ENCODE results near the gene FGF12.
A peak's percentile ranks its signal among the peaks of the same experiment; 100 is the strongest.
"Not testable (repeated sequence)": the region's sequence is repeated elsewhere in the genome, so short reads cannot be mapped to it uniquely, and the experiment has no call there.

FGF12 gene

DNA sequence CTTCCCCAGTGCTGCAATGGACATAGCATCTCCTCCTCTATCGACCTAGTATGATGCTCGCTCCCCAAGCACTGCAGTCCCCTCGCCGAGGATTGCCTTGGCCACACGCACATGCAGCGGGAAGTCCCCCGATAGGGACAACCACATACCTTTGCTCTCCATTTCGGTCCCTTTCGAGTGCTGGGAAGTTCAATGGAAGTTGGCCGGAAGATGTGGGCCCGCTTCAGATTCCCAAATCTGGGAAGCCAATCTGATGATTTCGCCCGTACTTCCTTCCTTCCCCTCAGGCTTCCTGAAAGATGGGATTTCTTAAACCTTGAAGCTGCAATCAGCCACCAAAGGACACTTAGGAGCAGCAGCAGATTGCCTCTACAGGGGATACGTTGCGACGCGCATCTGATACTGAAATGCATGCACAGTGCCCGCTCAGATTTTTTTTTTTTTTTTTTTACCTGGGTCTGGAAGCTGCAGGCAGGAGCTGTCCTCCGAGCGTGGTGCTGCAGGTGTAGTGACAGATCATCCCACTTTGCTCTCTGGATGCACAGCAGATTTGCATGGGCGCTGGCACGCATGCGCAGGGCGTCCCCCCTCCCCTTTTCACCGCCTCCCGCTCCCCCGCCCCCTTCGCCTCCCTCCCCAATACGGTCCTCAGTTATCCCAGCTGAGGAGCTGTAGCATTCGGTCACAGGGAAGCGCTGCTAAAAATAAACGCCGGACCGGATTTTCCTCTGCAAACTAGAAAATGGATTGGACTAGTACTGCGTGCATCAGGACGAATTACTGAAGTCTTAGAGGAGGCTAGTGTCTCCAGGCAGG, at the start of gene FGF12:
FGF12 (minus strand) TSS at position 510 of the 816 bp plus-strand sequence.
- DNase-seq (ENCODE audit: low read depth): peak; percentile 9
- Histone ChIP-seq H3K9me3 (ENCODE audit: control insufficient read depth, low read length) (no peaks in the 10 kb centered on the region), H3K36me3 (ENCODE audit: control insufficient read depth, insufficient read depth, low read length, severe bottlenecking) (no peaks in the 10 kb centered on the region), H3K9ac (ENCODE audit: low read length) (no peak within 1 kb of the TSS), H3K4me1 (ENCODE audit: control insufficient read depth, insufficient read depth, low read length) (peaks cover 3% of the 10 kb centered on the region), H3K27me3 (replicated peaks; ENCODE audit: control insufficient read depth, insufficient read depth, low read length) (peaks cover 21% of the 10 kb centered on the region), H3K4me3 (ENCODE audit: low read length) (peak within 1 kb of the TSS; percentile 56)

DNA sequence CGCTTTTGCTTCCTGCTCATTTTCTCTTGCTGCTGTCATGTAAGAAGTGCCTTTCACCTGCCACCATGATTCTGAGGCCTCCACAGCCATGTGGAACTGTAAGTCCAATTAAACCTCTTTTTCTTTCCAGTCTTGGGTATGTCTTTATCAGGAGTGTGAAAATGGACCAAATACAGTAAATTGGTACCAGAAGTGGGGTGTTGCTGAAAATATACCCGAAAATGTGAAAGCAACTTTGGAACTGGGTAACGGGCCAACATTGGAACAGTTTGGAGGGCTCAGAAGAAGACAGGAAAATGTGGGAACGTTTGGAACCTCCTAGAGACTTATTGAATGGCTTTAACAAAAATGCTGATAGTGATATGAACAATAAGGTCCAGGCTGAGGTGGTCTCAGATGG, 47.0 kb upstream of the FGF12 start:
- H3K9ac ChIP-seq (ENCODE audit: low read length); H3K4me1 ChIP-seq (ENCODE audit: control insufficient read depth, insufficient read depth, low read length); H3K36me3 ChIP-seq (ENCODE audit: control insufficient read depth, insufficient read depth, low read length, severe bottlenecking); DNase-seq (ENCODE audit: low read depth); H3K27me3 ChIP-seq (replicated peaks; ENCODE audit: control insufficient read depth, insufficient read depth, low read length); H3K4me3 ChIP-seq (ENCODE audit: low read length): not testable (repeated sequence)
- H3K9me3 ChIP-seq (ENCODE audit: control insufficient read depth, low read length): peaks cover 13% of the 10 kb centered on the region

DNA sequence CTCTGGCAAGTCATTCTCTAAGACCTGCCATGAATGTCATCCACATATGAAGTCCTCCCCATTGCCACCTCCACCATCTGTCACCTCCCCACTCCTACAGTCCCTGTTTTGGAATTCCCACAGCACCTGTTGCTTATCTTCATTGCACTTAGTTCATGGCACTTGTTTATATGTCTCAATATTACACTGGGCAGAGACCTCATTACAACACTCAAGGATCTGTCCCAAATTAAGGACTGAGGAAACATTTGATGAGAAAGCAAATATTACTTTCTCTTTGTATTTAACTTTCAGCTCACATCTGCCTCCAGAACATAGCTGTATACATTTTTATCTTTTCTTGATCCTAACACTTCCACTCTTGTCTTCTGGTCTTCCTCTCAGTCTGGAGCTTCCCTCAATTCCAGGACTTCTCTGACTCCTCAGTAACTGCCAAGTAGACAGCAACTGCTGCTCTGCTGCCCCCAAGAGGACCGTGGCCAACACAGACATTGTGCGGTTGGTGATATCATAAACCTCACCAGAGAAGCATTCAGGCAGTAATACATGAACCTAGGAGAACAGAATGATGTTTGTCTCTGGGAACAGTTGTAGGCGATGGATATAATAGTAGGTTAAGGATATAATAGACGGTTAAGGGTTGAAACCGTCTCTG, 45.0 kb upstream of the FGF12 start:
- H3K4me1 ChIP-seq (ENCODE audit: control insufficient read depth, insufficient read depth, low read length): no peaks in the 10 kb centered on the region
- peaks cover 13% of the 10 kb centered on the region for H3K9me3 ChIP-seq (ENCODE audit: control insufficient read depth, low read length)
- H3K27me3 ChIP-seq (replicated peaks; ENCODE audit: control insufficient read depth, insufficient read depth, low read length): peaks cover 4% of the 10 kb centered on the region
- DNase-seq (ENCODE audit: low read depth): peak; percentile 31
- H3K4me3 ChIP-seq (ENCODE audit: low read length): no peak overlapping the region
- H3K9ac ChIP-seq (ENCODE audit: low read length): no peak overlapping the region
- no peaks in the 10 kb centered on the region for H3K36me3 ChIP-seq (ENCODE audit: control insufficient read depth, insufficient read depth, low read length, severe bottlenecking)

DNA sequence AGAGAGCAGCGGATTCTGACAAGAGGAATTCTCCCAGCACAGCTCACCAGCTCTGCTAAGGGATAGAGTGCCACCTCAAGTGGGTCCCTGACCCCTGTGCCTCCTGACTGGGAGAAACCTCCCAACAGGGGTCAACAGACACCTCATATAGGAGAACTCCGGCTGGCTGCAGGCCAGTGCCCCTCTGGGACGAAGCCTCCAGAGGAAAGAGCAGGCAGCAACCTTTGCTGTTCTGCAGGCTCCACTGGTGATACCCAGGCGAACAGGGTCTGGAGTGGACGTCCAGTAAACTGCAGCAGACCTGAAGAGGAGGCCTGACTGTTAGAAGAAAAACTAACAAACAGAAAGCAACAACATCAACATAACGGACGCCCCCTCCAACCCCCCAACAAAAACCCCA, 31.3 kb upstream of the FGF12 start:
- Histone ChIP-seq H3K9ac (ENCODE audit: low read length) (no peak overlapping the region), H3K4me3 (ENCODE audit: low read length) (no peak overlapping the region), H3K36me3 (ENCODE audit: control insufficient read depth, insufficient read depth, low read length, severe bottlenecking) (no peaks in the 10 kb centered on the region), H3K27me3 (replicated peaks; ENCODE audit: control insufficient read depth, insufficient read depth, low read length) (no peaks in the 10 kb centered on the region), H3K9me3 (ENCODE audit: control insufficient read depth, low read length) (no peaks in the 10 kb centered on the region), H3K4me1 (ENCODE audit: control insufficient read depth, insufficient read depth, low read length) (no peaks in the 10 kb centered on the region)
- DNase-seq (ENCODE audit: low read depth): no peak

DNA sequence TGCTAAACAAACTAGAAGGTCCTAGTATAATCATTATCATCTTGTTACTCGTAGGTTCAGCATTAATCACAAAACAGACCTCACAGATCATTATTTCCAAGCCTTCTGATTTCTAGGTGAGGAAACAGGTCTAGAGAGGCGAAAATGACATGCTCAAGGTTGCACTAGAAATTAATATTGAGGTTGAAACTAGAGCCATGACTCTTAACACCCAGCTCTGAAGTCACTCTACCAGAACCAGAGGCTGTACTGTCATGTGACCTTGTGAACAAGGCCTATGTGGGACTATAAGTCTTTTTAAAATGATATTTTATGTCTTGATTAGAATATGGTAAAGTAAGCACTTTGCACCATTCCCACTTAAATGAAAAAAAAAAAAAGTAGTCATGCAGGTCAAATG, 23.8 kb upstream of the FGF12 start:
- no peak overlapping the region for H3K4me3 ChIP-seq (ENCODE audit: low read length)
- no peak for DNase-seq (ENCODE audit: low read depth)
- no peaks in the 10 kb centered on the region for H3K27me3 ChIP-seq (replicated peaks; ENCODE audit: control insufficient read depth, insufficient read depth, low read length)
- H3K4me1 ChIP-seq (ENCODE audit: control insufficient read depth, insufficient read depth, low read length): no peaks in the 10 kb centered on the region
- H3K9ac ChIP-seq (ENCODE audit: low read length): no peak overlapping the region
- no peaks in the 10 kb centered on the region for H3K9me3 ChIP-seq (ENCODE audit: control insufficient read depth, low read length)
- no peaks in the 10 kb centered on the region for H3K36me3 ChIP-seq (ENCODE audit: control insufficient read depth, insufficient read depth, low read length, severe bottlenecking)

DNA sequence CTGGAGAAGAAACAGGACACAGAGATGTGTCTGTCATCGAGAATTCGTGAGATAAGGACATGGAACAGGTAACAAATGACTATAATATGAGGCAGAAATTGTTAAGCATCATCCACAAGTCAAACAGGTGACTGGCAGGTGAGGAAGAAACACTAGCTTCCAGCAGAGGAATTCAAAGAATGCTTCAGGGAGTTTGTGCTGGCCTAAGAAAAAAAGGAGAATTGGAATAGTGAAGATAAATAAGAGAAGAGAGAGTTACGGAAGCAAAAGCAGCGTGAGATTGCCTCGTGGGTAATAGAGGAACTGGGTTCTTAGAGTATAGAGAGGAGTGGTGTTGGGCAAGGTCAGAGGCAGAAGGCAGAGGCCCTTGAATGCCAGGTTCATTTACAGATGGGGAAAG, 22.9 kb upstream of the FGF12 start:
- no peak for DNase-seq (ENCODE audit: low read depth)
- no peaks in the 10 kb centered on the region for H3K4me1 ChIP-seq (ENCODE audit: control insufficient read depth, insufficient read depth, low read length)
- no peak overlapping the region for H3K9ac ChIP-seq (ENCODE audit: low read length)
- H3K9me3 ChIP-seq (ENCODE audit: control insufficient read depth, low read length): no peaks in the 10 kb centered on the region
- H3K27me3 ChIP-seq (replicated peaks; ENCODE audit: control insufficient read depth, insufficient read depth, low read length): no peaks in the 10 kb centered on the region
- H3K4me3 ChIP-seq (ENCODE audit: low read length): no peak overlapping the region
- no peaks in the 10 kb centered on the region for H3K36me3 ChIP-seq (ENCODE audit: control insufficient read depth, insufficient read depth, low read length, severe bottlenecking)

DNA sequence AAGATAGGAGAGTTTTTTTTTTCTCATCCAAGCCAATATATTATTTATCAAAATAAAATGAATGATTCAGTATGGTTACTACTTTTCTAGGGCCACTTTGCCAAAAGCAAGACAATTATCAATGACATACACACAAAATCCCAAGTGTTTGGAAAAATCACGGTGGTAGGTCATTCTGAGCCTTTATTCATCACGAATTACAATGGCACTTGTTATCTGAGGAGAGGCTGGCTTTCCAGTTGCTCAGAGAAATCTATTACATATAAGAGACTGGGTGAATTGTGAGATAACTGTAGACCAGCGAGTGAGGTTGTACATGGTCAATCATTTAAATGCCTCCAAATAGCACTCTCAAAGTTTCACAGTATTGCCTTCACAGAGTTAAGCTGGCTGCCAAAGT, 20.4 kb upstream of the FGF12 start:
- Histone ChIP-seq H3K9me3 (ENCODE audit: control insufficient read depth, low read length) (no peaks in the 10 kb centered on the region), H3K9ac (ENCODE audit: low read length) (no peak overlapping the region), H3K36me3 (ENCODE audit: control insufficient read depth, insufficient read depth, low read length, severe bottlenecking) (no peaks in the 10 kb centered on the region), H3K4me1 (ENCODE audit: control insufficient read depth, insufficient read depth, low read length) (no peaks in the 10 kb centered on the region), H3K27me3 (replicated peaks; ENCODE audit: control insufficient read depth, insufficient read depth, low read length) (no peaks in the 10 kb centered on the region), H3K4me3 (ENCODE audit: low read length) (no peak overlapping the region)
- DNase-seq (ENCODE audit: low read depth): no peak

DNA sequence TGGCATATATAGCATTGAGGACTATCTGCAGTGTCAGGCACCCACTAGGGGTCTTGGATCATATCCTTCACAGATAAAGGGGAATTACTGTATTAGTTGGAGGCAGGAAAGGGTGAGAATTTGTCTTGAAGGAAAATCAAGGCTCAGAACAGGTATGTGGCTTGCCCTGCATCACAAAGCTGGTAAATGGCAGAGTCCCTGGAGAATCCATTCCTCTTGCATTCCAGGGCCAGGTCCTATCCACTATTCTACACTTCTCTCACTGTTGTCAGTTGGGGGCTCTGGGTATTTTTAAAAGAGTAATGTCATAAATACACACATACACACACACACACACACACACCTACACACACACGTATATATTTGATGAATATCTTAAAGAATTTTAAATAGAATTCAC, 19.8 kb upstream of the FGF12 start:
- H3K4me1 ChIP-seq (ENCODE audit: control insufficient read depth, insufficient read depth, low read length): no peaks in the 10 kb centered on the region
- no peaks in the 10 kb centered on the region for H3K36me3 ChIP-seq (ENCODE audit: control insufficient read depth, insufficient read depth, low read length, severe bottlenecking)
- no peak overlapping the region for H3K4me3 ChIP-seq (ENCODE audit: low read length)
- H3K9me3 ChIP-seq (ENCODE audit: control insufficient read depth, low read length): no peaks in the 10 kb centered on the region
- DNase-seq (ENCODE audit: low read depth): no peak
- no peak overlapping the region for H3K9ac ChIP-seq (ENCODE audit: low read length)
- H3K27me3 ChIP-seq (replicated peaks; ENCODE audit: control insufficient read depth, insufficient read depth, low read length): no peaks in the 10 kb centered on the region

DNA sequence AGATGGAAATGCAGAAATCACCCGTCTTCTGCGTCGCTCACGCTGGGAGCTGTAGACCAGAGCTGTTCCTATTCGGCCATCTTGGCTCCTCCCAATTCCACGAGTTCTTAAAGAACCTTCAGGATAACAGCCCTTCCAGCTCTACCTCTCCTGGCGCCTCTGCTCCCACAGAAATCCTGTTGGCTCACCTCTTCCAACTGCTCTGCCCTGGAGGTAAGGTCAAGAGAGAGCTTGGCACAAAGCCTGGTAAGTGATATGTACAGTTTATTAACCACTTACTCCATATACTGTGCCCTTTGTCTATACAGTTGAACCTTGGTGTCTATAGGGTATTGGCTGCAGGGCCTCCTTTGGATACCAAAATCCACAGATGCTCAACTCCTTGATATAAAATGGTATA, 17.8 kb upstream of the FGF12 start:
- Histone ChIP-seq H3K4me1 (ENCODE audit: control insufficient read depth, insufficient read depth, low read length) (no peaks in the 10 kb centered on the region), H3K4me3 (ENCODE audit: low read length) (no peak overlapping the region), H3K9me3 (ENCODE audit: control insufficient read depth, low read length) (no peaks in the 10 kb centered on the region), H3K36me3 (ENCODE audit: control insufficient read depth, insufficient read depth, low read length, severe bottlenecking) (no peaks in the 10 kb centered on the region), H3K9ac (ENCODE audit: low read length) (no peak overlapping the region), H3K27me3 (replicated peaks; ENCODE audit: control insufficient read depth, insufficient read depth, low read length) (no peaks in the 10 kb centered on the region)
- DNase-seq (ENCODE audit: low read depth): no peak

DNA sequence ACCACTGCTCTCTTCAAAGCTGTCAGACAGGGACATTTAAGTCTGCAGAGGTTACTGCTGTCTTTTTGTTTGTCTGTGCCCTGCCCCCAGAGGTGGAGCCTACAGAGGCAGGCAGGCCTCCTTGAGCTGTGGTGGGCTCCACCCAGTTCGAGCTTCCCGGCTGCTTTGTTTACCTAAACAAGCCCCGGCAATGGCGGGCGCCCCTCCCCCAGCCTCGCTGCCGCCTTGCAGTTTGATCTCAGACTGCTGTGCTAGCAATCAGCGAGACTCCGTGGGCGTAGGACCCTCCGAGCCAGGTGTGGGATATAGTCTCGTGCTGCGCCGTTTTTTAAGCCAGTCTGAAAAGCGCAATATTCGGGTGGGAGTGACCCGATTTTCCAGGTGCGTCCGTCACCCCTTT, 17.3 kb upstream of the FGF12 start:
- not testable (repeated sequence) for DNase-seq (ENCODE audit: low read depth); H3K27me3 ChIP-seq (replicated peaks; ENCODE audit: control insufficient read depth, insufficient read depth, low read length)

DNA sequence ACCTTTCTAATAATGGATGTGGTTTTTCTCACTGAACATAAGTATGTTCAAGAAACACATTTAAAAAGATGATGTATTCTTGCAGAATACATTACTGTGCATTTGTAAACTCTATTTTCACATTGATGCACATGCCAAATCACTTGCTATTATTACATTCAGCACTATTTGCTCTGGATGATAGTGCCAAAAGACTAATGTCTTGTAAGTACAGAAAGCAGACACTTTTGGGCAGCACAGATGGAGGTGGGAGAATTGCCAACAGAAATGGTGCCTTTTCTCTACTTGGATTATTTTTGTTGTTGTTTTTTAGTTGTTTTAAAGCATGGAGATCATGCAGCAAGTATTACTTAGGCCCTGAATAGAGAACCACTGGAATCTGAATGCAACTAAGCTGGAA, 10.2 kb upstream of the FGF12 start:
- H3K9me3 ChIP-seq (ENCODE audit: control insufficient read depth, low read length): no peaks in the 10 kb centered on the region
- H3K4me1 ChIP-seq (ENCODE audit: control insufficient read depth, insufficient read depth, low read length): no peaks in the 10 kb centered on the region
- H3K9ac ChIP-seq (ENCODE audit: low read length): no peak overlapping the region
- DNase-seq (ENCODE audit: low read depth): no peak
- H3K36me3 ChIP-seq (ENCODE audit: control insufficient read depth, insufficient read depth, low read length, severe bottlenecking): no peaks in the 10 kb centered on the region
- H3K4me3 ChIP-seq (ENCODE audit: low read length): no peak overlapping the region
- H3K27me3 ChIP-seq (replicated peaks; ENCODE audit: control insufficient read depth, insufficient read depth, low read length): no peaks in the 10 kb centered on the region

More for the DNA sequence above, 17.3 kb upstream of the FGF12 start:
- H3K9ac ChIP-seq (ENCODE audit: low read length); H3K9me3 ChIP-seq (ENCODE audit: control insufficient read depth, low read length); H3K4me3 ChIP-seq (ENCODE audit: low read length); H3K36me3 ChIP-seq (ENCODE audit: control insufficient read depth, insufficient read depth, low read length, severe bottlenecking); H3K4me1 ChIP-seq (ENCODE audit: control insufficient read depth, insufficient read depth, low read length): not testable (repeated sequence)
